ENCODE measurements around the gene LOC128125822.
"Not testable (repeated sequence)": the region's sequence is repeated elsewhere in the genome, so short reads cannot be mapped to it uniquely, and the experiment has no call there.

Gene LOC128125822

GRCh38 chr6:63572044-63572746 lies at the start of gene LOC128125822, which contains the start of gene PTP4A1:
Gene LOC128125822 (plus strand): TSS chr6:63572480.
Gene PTP4A1 (plus strand): TSS chr6:63572480. CDS start chr6:63576881, 4,401 bp downstream.
- in situ Hi-C loops (cut with HindIII; ENCODE audit: low sequenced_read_pairs), result no loop called here

GRCh38 chr6:63522911-63523287 lies 49.4 kb upstream of the LOC128125822 start:
- in situ Hi-C loops (cut with HindIII; ENCODE audit: low sequenced_read_pairs), result not testable (repeated sequence)

- in situ Hi-C loops (cut with HindIII; ENCODE audit: low sequenced_read_pairs), result no loop called here
These were observed 48.6 kb upstream of the LOC128125822 start for GRCh38 chr6:63523630-63524029.

GRCh38 chr6:63525186-63525878 lies 46.9 kb upstream of the LOC128125822 start:
- in situ Hi-C loops (cut with HindIII; ENCODE audit: low sequenced_read_pairs), result no loop called here

GRCh38 chr6:63526931-63527330 lies 45.3 kb upstream of the LOC128125822 start:
- in situ Hi-C loops (cut with HindIII; ENCODE audit: low sequenced_read_pairs), result no loop called here

GRCh38 chr6:63527658-63528514 lies 44.4 kb upstream of the LOC128125822 start:
- in situ Hi-C loops (cut with HindIII; ENCODE audit: low sequenced_read_pairs), result no loop called here

GRCh38 chr6:63529498-63529897 lies 42.8 kb upstream of the LOC128125822 start:
- in situ Hi-C loops (cut with HindIII; ENCODE audit: low sequenced_read_pairs), result no loop called here

GRCh38 chr6:63530182-63530581 lies 42.1 kb upstream of the LOC128125822 start:
- in situ Hi-C loops (cut with HindIII; ENCODE audit: low sequenced_read_pairs), result no loop called here

GRCh38 chr6:63530991-63531390 lies 41.3 kb upstream of the LOC128125822 start:
- in situ Hi-C loops (cut with HindIII; ENCODE audit: low sequenced_read_pairs), result no loop called here

- in situ Hi-C loops (cut with HindIII; ENCODE audit: low sequenced_read_pairs), result no loop called here
These were observed 39.3 kb upstream of the LOC128125822 start for GRCh38 chr6:63533026-63533425.

GRCh38 chr6:63533952-63534351 lies 38.3 kb upstream of the LOC128125822 start:
- in situ Hi-C loops (cut with HindIII; ENCODE audit: low sequenced_read_pairs), result no loop called here

GRCh38 chr6:63537201-63537958 lies 34.9 kb upstream of the LOC128125822 start:
- in situ Hi-C loops (cut with HindIII; ENCODE audit: low sequenced_read_pairs), result no loop called here

- in situ Hi-C loops (cut with HindIII; ENCODE audit: low sequenced_read_pairs), result no loop called here
These were observed 34.4 kb upstream of the LOC128125822 start for GRCh38 chr6:63537959-63538300.

- in situ Hi-C loops (cut with HindIII; ENCODE audit: low sequenced_read_pairs), result no loop called here
These were observed 33.7 kb upstream of the LOC128125822 start for GRCh38 chr6:63538550-63538949.

- in situ Hi-C loops (cut with HindIII; ENCODE audit: low sequenced_read_pairs), result no loop called here
These were observed 29.3 kb upstream of the LOC128125822 start for GRCh38 chr6:63543001-63543400.

- in situ Hi-C loops (cut with HindIII; ENCODE audit: low sequenced_read_pairs), result no loop called here
These were observed 28.3 kb upstream of the LOC128125822 start for GRCh38 chr6:63543982-63544381.

- in situ Hi-C loops (cut with HindIII; ENCODE audit: low sequenced_read_pairs), result no loop called here
These were observed 26.0 kb upstream of the LOC128125822 start for GRCh38 chr6:63546236-63546635.

- in situ Hi-C loops (cut with HindIII; ENCODE audit: low sequenced_read_pairs), result no loop called here
These were observed 25.6 kb upstream of the LOC128125822 start for GRCh38 chr6:63546697-63547096.

- in situ Hi-C loops (cut with HindIII; ENCODE audit: low sequenced_read_pairs), result no loop called here
These were observed 23.2 kb upstream of the LOC128125822 start for GRCh38 chr6:63549076-63549475.

- in situ Hi-C loops (cut with HindIII; ENCODE audit: low sequenced_read_pairs), result no loop called here
These were observed 19.1 kb upstream of the LOC128125822 start for GRCh38 chr6:63553208-63553607.

- in situ Hi-C loops (cut with HindIII; ENCODE audit: low sequenced_read_pairs), result no loop called here
These were observed 18.4 kb upstream of the LOC128125822 start for GRCh38 chr6:63553900-63554299.
